ENCODE data around the gene FADS3. TPM values are rescaled to one million over a fixed set of nuclear protein-coding genes. Genes with fewer than 3 reads are reported as not detected.

FADS3 gene
- total RNA-seq, 3 donors from 2014 or later, result 38.8 to 156 (median 112) TPM

- H3K4me3 ChIP-seq, result no peak overlapping the region
- DNase-seq (ENCODE audit: low spot score in 2 of 2), result no peak
- H3K27ac ChIP-seq, result no peak overlapping the region
- H3K27me3 ChIP-seq, result no peaks in the 10 kb centered on the region
- intact Hi-C loops (cut with DNase I; ENCODE audit: low total_unique reads), result no loop called here
- TF ChIP-seq, protein P1, sequence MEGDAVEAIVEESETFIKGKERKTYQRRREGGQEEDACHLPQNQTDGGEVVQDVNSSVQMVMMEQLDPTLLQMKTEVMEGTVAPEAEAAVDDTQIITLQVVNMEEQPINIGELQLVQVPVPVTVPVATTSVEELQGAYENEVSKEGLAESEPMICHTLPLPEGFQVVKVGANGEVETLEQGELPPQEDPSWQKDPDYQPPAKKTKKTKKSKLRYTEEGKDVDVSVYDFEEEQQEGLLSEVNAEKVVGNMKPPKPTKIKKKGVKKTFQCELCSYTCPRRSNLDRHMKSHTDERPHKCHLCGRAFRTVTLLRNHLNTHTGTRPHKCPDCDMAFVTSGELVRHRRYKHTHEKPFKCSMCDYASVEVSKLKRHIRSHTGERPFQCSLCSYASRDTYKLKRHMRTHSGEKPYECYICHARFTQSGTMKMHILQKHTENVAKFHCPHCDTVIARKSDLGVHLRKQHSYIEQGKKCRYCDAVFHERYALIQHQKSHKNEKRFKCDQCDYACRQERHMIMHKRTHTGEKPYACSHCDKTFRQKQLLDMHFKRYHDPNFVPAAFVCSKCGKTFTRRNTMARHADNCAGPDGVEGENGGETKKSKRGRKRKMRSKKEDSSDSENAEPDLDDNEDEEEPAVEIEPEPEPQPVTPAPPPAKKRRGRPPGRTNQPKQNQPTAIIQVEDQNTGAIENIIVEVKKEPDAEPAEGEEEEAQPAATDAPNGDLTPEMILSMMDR (IDR thresholded peaks at IDR 0.05), result no peak
- TF ChIP-seq POLR2AphosphoS5 (IDR thresholded peaks at IDR 0.05), result no peak
- no peak for TF ChIP-seq POLR2A (IDR thresholded peaks at IDR 0.05)
- no peaks in the 10 kb centered on the region for H3K36me3 ChIP-seq
- H3K4me1 ChIP-seq, result peaks cover 0 to 5% of the 10 kb centered on the region in 2 donors
- no peaks in the 10 kb centered on the region for H3K9me3 ChIP-seq
Measured at GRCh38 chr11:61832754-61833153, 58.6 kb downstream of the FADS3 start.

- H3K27ac ChIP-seq, result no peak overlapping the region
- intact Hi-C loops (cut with DNase I; ENCODE audit: low total_unique reads), result no loop called here
- DNase-seq (ENCODE audit: low spot score in 2 of 2), result no peak
- H3K4me1 ChIP-seq, result peaks cover 0 to 5% of the 10 kb centered on the region in 2 donors
- H3K4me3 ChIP-seq, result no peak overlapping the region
- H3K9me3 ChIP-seq, result no peaks in the 10 kb centered on the region
- TF ChIP-seq POLR2AphosphoS5 (IDR thresholded peaks at IDR 0.05) (no peak), POLR2A (IDR thresholded peaks at IDR 0.05) (no peak)
- TF ChIP-seq, protein P1 (IDR thresholded peaks at IDR 0.05), result no peak
- H3K36me3 ChIP-seq, result no peaks in the 10 kb centered on the region
- no peaks in the 10 kb centered on the region for H3K27me3 ChIP-seq
Measured at GRCh38 chr11:61832207-61832606, 59.1 kb downstream of the FADS3 start.

DNA sequence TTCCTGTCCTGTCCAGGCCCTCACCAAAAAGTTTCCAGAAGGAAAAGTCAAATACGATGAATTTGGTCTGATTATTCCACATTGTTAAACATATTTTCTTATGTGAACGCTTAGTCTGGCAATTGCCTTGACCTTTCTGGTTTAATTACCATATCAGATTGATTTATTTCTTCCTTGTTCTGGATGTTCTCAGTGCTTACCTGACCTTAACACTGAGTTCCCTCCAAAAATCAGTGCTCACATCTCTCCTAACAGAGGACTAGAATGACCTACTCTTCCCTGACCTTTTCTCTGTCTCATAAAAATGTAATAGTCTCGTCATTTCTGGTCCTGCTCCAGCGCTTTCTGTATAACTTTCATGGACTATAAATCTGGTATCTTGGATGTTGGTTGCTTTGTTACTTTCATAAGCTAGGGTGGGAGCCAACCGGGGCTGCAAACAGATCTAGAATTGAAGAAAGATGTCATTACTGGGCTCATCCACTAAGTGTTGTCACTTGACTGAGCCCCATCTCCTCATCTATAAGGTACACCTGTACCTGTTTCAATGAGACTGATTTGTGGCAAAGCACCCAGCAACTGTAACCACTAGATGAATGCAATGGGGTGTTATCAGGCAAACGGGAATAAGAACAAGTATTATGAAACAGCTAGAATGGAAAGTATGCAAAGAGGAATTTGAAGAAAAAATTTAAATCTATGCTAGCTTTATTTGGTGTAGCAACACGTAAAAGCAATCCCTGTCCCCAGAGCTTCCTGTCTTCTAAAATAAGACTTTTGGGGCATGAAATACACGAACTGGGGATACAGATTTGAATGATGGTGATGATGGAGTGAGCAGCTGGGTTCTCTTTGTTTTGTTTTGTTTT lies 60.9 kb downstream of the FADS3 start:
- Histone ChIP-seq H3K27me3 (no peaks in the 10 kb centered on the region), H3K36me3 (no peaks in the 10 kb centered on the region), H3K27ac (no peak overlapping the region), H3K4me3 (no peak overlapping the region), H3K9me3 (no peaks in the 10 kb centered on the region), H3K4me1 (peaks cover 0 to 5% of the 10 kb centered on the region in 2 donors)
- TF ChIP-seq, protein P1 (IDR thresholded peaks at IDR 0.05), result no peak
- TF ChIP-seq POLR2A (IDR thresholded peaks at IDR 0.05) (no peak), POLR2AphosphoS5 (IDR thresholded peaks at IDR 0.05) (no peak)
- intact Hi-C loops (cut with DNase I; ENCODE audit: low total_unique reads), result no loop called here
- DNase-seq (ENCODE audit: low spot score in 2 of 2), result no peak

- no peak for DNase-seq (ENCODE audit: low spot score in 2 of 2)
- intact Hi-C loops (cut with DNase I; ENCODE audit: low total_unique reads), result no loop called here
- TF ChIP-seq, protein P1 (IDR thresholded peaks at IDR 0.05), result no peak
- TF ChIP-seq POLR2A (IDR thresholded peaks at IDR 0.05) (no peak), POLR2AphosphoS5 (IDR thresholded peaks at IDR 0.05) (no peak)
- Histone ChIP-seq H3K36me3 (no peaks in the 10 kb centered on the region), H3K27ac (no peak overlapping the region), H3K4me1 (peaks cover 0 to 5% of the 10 kb centered on the region in 2 donors), H3K27me3 (no peaks in the 10 kb centered on the region), H3K4me3 (no peak overlapping the region), H3K9me3 (no peaks in the 10 kb centered on the region)
Measured at GRCh38 chr11:61829806-61830205, 61.5 kb downstream of the FADS3 start.

DNA sequence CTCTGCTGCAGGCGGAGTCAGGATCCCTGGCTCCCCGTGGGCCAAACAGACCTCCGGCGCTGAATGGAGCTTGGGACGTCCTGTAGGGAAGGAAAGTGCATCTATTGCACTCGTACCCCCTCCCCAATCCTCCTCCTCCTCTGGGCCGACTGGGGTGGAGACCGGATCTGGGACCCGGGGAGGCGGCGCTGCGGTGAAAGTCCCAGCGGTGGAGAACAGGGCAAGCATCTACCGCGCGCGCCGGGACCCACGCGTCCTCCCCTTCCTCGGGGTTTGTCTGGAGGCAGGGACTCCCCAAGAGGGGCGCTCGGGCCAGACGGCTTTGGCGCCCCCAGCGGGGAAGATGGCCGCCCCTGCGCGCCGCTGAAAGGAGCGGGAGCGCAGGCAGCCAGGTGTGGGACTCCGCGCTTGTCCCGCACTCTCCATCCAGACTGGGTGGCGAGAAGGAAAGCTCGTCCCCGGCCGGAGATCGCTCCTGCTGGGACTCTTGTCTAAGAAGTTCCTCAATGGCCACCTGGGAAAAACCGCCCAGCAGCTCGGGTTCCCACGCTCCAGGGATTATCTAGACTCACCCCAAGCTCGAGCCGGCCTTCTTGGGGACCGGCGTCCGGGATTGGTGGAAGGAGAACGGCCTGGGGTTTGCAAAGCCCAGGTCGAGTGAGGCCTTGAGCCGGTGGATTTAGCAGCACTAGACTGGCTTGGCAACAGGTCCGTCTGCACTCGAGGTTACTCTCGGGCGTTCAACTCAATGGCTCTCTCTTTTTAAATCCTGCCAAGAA lies 62.5 kb downstream of the FADS3 start:
- DNase-seq (ENCODE audit: low spot score in 2 of 2), result no peak
- peak overlapping the region; percentile 56 to 59 (median 56) for H3K4me3 ChIP-seq
- H3K9me3 ChIP-seq, result no peaks in the 10 kb centered on the region
- no peaks in the 10 kb centered on the region for H3K27me3 ChIP-seq
- H3K4me1 ChIP-seq, result peaks cover 0 to 5% of the 10 kb centered on the region in 2 donors
- H3K36me3 ChIP-seq, result no peaks in the 10 kb centered on the region
- intact Hi-C loops (cut with DNase I; ENCODE audit: low total_unique reads), result no loop called here
- peak overlapping the region in 1 of 2 donors; percentile 53 for H3K27ac ChIP-seq
- TF ChIP-seq POLR2AphosphoS5 (IDR thresholded peaks at IDR 0.05) (no peak), POLR2A (IDR thresholded peaks at IDR 0.05) (no peak)
- TF ChIP-seq, protein P1 (IDR thresholded peaks at IDR 0.05), result no peak

All from breast epithelium (tissue), 4 donors.